H1 (cell line): ENCODE measurements around the gene GRM4. TPM values are rescaled to one million over a fixed set of nuclear protein-coding genes. Genes with fewer than 3 reads are reported as not detected.

Experiments
- CTCF ChIA-PET: fragments of 300-600 bp; sonication (Branson Sonifier 250); formaldehyde crosslinking; loops from one replicate; lab custom pipeline; 2021; ENCODE audit not compliant: partially characterized antibody; lab: Charles Lee
- POLR2A ChIA-PET: fragments of 300-600 bp; sonication (Branson Sonifier 250); formaldehyde crosslinking; loops from one replicate; lab custom pipeline; 2021; ENCODE audit warnings: inconsistent platforms; ENCODE audit not compliant: partially characterized antibody; lab: Charles Lee
- DNase-seq, 2 experiments: peaks; one replicate each; pipeline versions ENCODE4 v3.0.0 to v3.0.0-alpha.2; 2010 to 2022; ENCODE audit warnings: low spot score in 2 of 2, low read depth in 1 of 2, mixed read lengths in 1 of 2
- FAIRE-seq: peaks from 2 replicates; lab custom pipeline; 2011; peaks lifted over from hg19 to GRCh38; lab: Jason Lieb, UNC
- H2AFZ ChIP-seq: 2 replicates; pipeline ENCODE4 v1.8.1; 2012; ENCODE audit warnings: low read length, inconsistent platforms
- H2AK5ac ChIP-seq: 2 replicates; pipeline ENCODE4 v1.6.1; 2013; ENCODE audit warnings: low read depth, low read length
- H2BK120ac ChIP-seq: replicated peaks from 2 replicates; pipeline ENCODE3; 2013; ENCODE audit warnings: low read depth, low read length, inconsistent platforms
- H2BK12ac ChIP-seq: 2 replicates; pipeline ENCODE4 v1.6.1; 2013; ENCODE audit warnings: low read depth, low read length
- H2BK15ac ChIP-seq: 2 replicates; pipeline ENCODE4 v1.6.1; 2013; ENCODE audit warnings: low read length
- H2BK20ac ChIP-seq: 2 replicates; pipeline ENCODE4 v1.6.1; 2013; ENCODE audit warnings: low read length
- H2BK5ac ChIP-seq: 2 replicates; pipeline ENCODE4 v1.6.1; 2013; ENCODE audit warnings: low read depth, low read length
- H3K14ac ChIP-seq: 2 replicates; pipeline ENCODE4 v1.6.1; 2013; ENCODE audit warnings: inconsistent platforms; ENCODE audit not compliant: insufficient read length
- H3K18ac ChIP-seq: 2 replicates; pipeline ENCODE4 v1.6.1; 2013; ENCODE audit warnings: low read length; ENCODE audit errors: extremely low read depth
- H3K23ac ChIP-seq: 2 replicates; pipeline ENCODE4 v1.6.1; 2013; ENCODE audit warnings: inconsistent platforms; ENCODE audit not compliant: insufficient read length
- H3K23me2 ChIP-seq: 2 replicates; pipeline ENCODE4 v1.6.1; 2013; ENCODE audit warnings: low read depth, low read length
- H3K27ac ChIP-seq: 2 replicates; pipeline ENCODE4 v1.6.1; 2011; ENCODE audit warnings: low read depth, low read length, inconsistent platforms
- H3K27me3 ChIP-seq, 4 experiments: replicated peaks in 1 of 4; 1 replicate in 1 of 4; 2 replicates in 3 of 4; pipeline versions ENCODE4 v1.6.1 to v1.8.1; 2011 to 2013; ENCODE audit warnings: low read length in 3 of 4, mild to moderate bottlenecking in 3 of 4, inconsistent platforms in 2 of 4, mixed read lengths in 2 of 4, moderate library complexity in 1 of 4; ENCODE audit not compliant: control insufficient read depth in 3 of 4, insufficient read depth in 3 of 4; ENCODE audit errors: extremely low read depth in 1 of 4
- H3K36me3 ChIP-seq, 4 experiments: 2 replicates each; pipeline versions ENCODE4 v1.6.1 to v1.8.1; 2011 to 2013; ENCODE audit warnings: mild to moderate bottlenecking in 4 of 4, low read length in 3 of 4, moderate library complexity in 2 of 4, control low read depth in 1 of 4, inconsistent platforms in 1 of 4; ENCODE audit not compliant: insufficient read depth in 4 of 4, control insufficient read depth in 2 of 4
- H3K4ac ChIP-seq: replicated peaks from 2 replicates; pipeline ENCODE3; 2013; ENCODE audit warnings: low read length, low read depth, mixed read lengths, inconsistent platforms; ENCODE audit not compliant: insufficient read length
- H3K4me1 ChIP-seq, 4 experiments: replicated peaks in 1 of 4; 1 replicate in 1 of 4; 2 replicates in 3 of 4; pipeline versions ENCODE4 v1.6.1 to v1.8.1; 2011 to 2013; ENCODE audit warnings: low read length in 3 of 4, inconsistent platforms in 2 of 4, mixed read lengths in 1 of 4; ENCODE audit not compliant: insufficient read depth in 4 of 4, control insufficient read depth in 3 of 4
- H3K4me2 ChIP-seq, 2 experiments: 2 replicates each; pipeline versions ENCODE4 v1.6.1 to v1.8.1; 2011 to 2013; ENCODE audit warnings: low read depth in 2 of 2, low read length in 2 of 2, control low read depth in 1 of 2, inconsistent platforms in 1 of 2, mild to moderate bottlenecking in 1 of 2; ENCODE audit not compliant: insufficient read depth in 1 of 2
- H3K4me3 ChIP-seq, 4 experiments: fragments of 200-600, 300-600 bp in 1 of 4; sonication (generic), shearing (Covaris generic), sonication (Bioruptor Twin) in 1 of 4; 2 replicates each; pipeline versions ENCODE4 v1.5.1 to v1.8.1; 2011 to 2016; ENCODE audit warnings: low read length in 4 of 4, low read depth in 3 of 4, control low read depth in 2 of 4, inconsistent platforms in 2 of 4, mild to moderate bottlenecking in 2 of 4, mixed read lengths in 1 of 4, moderate library complexity in 1 of 4; ENCODE audit not compliant: insufficient read depth in 2 of 4; ENCODE audit errors: extremely low read depth in 1 of 4
- H3K56ac ChIP-seq: replicated peaks from 2 replicates; pipeline ENCODE3; 2013; ENCODE audit warnings: low read depth, mild to moderate bottlenecking, mixed read lengths, low read length, inconsistent platforms; ENCODE audit not compliant: insufficient read length
- H3K79me1 ChIP-seq: 2 replicates; pipeline ENCODE4 v1.6.1; 2013; ENCODE audit warnings: low read depth, low read length, control low read depth
- H3K79me2 ChIP-seq, 2 experiments: 2 replicates each; pipeline versions ENCODE4 v1.6.1 to v1.8.1; 2012 to 2013; ENCODE audit warnings: low read length in 2 of 2, mild to moderate bottlenecking in 2 of 2, inconsistent platforms in 1 of 2; ENCODE audit not compliant: insufficient read depth in 2 of 2, control insufficient read depth in 1 of 2
- H3K9ac ChIP-seq, 4 experiments: replicated peaks in 1 of 4; 1 replicate in 1 of 4; 2 replicates in 3 of 4; pipeline versions ENCODE4 v1.6.1 to v1.8.1; 2011 to 2013; ENCODE audit warnings: low read depth in 3 of 4, low read length in 3 of 4, control low read depth in 2 of 4, mild to moderate bottlenecking in 2 of 4, moderate library complexity in 2 of 4, inconsistent platforms in 1 of 4; ENCODE audit errors: extremely low read depth in 1 of 4
- H3K9me3 ChIP-seq, 2 experiments: 2 replicates each; pipeline versions ENCODE4 v1.6.1 to v1.8.1; 2012 to 2013; ENCODE audit warnings: mild to moderate bottlenecking in 2 of 2, moderate library complexity in 2 of 2, control low read depth in 1 of 2, inconsistent platforms in 1 of 2, low read depth in 1 of 2, low read length in 1 of 2, mixed read lengths in 1 of 2; ENCODE audit not compliant: insufficient read depth in 2 of 2
- H4K20me1 ChIP-seq, 2 experiments: replicated peaks in 1 of 2; 2 replicates each; pipeline versions ENCODE3 to v1.8.1; 2011 to 2013; ENCODE audit warnings: inconsistent platforms in 2 of 2, low read length in 2 of 2, mild to moderate bottlenecking in 1 of 2; ENCODE audit not compliant: insufficient read depth in 2 of 2, control insufficient read depth in 1 of 2
- H4K5ac ChIP-seq: 2 replicates; pipeline ENCODE4 v1.6.1; 2013; ENCODE audit warnings: low read length, low read depth, mixed read lengths, inconsistent platforms; ENCODE audit not compliant: insufficient read length
- H4K8ac ChIP-seq: 2 replicates; pipeline ENCODE4 v1.8.0; 2013; ENCODE audit warnings: mild to moderate bottlenecking, moderate library complexity, low read length, inconsistent platforms; ENCODE audit not compliant: insufficient read depth; ENCODE audit errors: extremely low read depth
- H4K91ac ChIP-seq: replicated peaks from 2 replicates; pipeline ENCODE3; 2013; ENCODE audit warnings: low read length, mixed read lengths, inconsistent platforms; ENCODE audit not compliant: insufficient read length
- EP300 ChIP-seq, 2 experiments: IDR thresholded peaks; 1 replicate in 1 of 2; 2 replicates in 1 of 2; pipeline ENCODE4 v1.6.1; 2011 to 2012; ENCODE audit warnings: low read depth in 2 of 2, low read length in 2 of 2, mild to moderate bottlenecking in 2 of 2, borderline replicate concordance in 1 of 2, inconsistent platforms in 1 of 2, moderate library complexity in 1 of 2
- GTF2F1 ChIP-seq: IDR thresholded peaks from 2 replicates; pipeline ENCODE4 v1.6.1; 2012; ENCODE audit warnings: low read depth, low read length, improper control_type of control experiment, borderline replicate concordance
- WGBS, 2 experiments: shearing (Covaris generic) in 1 of 2; methylation state at CpG; one replicate each; pipeline versions ENCODE4 v1.1.6 to v1.1.7; 2013 to 2015; ENCODE audit warnings: low lambda C conversion rate in 2 of 2, mixed read lengths in 2 of 2, inconsistent platforms in 1 of 2, low coverage in 1 of 2, missing lambda C conversion rate in 1 of 2; ENCODE audit not compliant: insufficient replicate concordance in 2 of 2, insufficient coverage in 1 of 2, insufficient read length in 1 of 2; ENCODE audit errors: extremely low coverage in 1 of 2, missing lambda C conversion rate in 1 of 2; 5-methylcytosine and 5-hydroxymethylcytosine counted together
- polyA plus RNA-seq, 7 experiments: library from polyadenylated mRNA; depleted of rRNA in 3 of 7; stranded (reverse) in 5 of 7; unstranded in 2 of 7; fragments of >200 nt in 5 of 7; fragments of 200-250 nt in 2 of 7; gene quantifications; 1 replicate in 5 of 7; 2 replicates in 1 of 7; 4 replicates in 1 of 7; pipeline versions ENCODE4 v1.2.1 to v1.2.3, GENCODE V29; 2011 to 2013; ENCODE audit warnings: missing spikeins in 2 of 7, mixed read lengths in 2 of 7
- total RNA-seq: library from RNA; stranded (reverse); fragmentation: NEBNext Ultra II Directional; extraction: Animal tissue kit (Norgen Biotek cat#: 25700); gene quantifications from 2 replicates; pipeline ENCODE4 v1.2.1, GENCODE V29; 2021
- TF ChIP-seq, protein P1 (sequence below): IDR thresholded peaks from 2 replicates; pipeline ENCODE4 v1.6.1; 2011; ENCODE audit warnings: low read depth, mild to moderate bottlenecking, low read length; ENCODE audit not compliant: insufficient read depth

The GRM4 gene
- total and polyA plus RNA-seq, 2 of the 8 experiments (the other 6 are each of a cell fraction or from before 2014, with no cell fraction given), result 19.6 to 21.5 TPM

DNA sequence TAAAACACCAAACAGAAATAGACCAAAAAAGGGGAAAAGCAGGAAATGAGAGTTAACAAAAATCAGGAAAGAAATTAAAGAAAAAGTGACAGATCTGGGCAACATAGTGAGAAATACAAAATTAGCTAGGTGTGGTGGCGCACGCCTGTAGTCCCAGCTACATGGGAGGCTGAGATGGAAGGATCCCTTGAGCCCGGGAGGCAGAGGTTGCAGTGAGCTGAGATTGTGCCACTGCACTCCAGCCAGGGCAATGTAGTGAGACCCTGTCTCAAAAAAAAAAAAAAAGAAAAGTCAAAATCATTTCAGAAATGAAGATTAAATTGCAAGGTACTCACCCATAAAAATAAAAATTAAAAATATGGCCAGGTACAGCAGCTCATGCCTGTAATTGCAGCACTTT, 13.0 kb upstream of the GRM4 start:
- Histone ChIP-seq H2AK5ac (no peak overlapping the region), H4K8ac (no peak overlapping the region), H2BK5ac (no peak overlapping the region), H2AFZ (no peak overlapping the region), H3K79me2 (no peaks in the 10 kb centered on the region), H4K91ac (no peak overlapping the region), H3K9me3 (peaks cover 3 to 10% of the 10 kb centered on the region in 2 experiments; a peak in 2 of 4 replicates), H3K27me3 (peaks cover 7 to 16% (median 12%) of the 10 kb centered on the region in 4 experiments), H3K18ac (no peak overlapping the region), H3K23ac (no peak overlapping the region), H2BK15ac (no peak overlapping the region), H3K4me1 (peaks cover 0 to 3% (median 0%) of the 10 kb centered on the region in 4 experiments; a peak in 2 of 7 replicates), H2BK12ac (no peak overlapping the region), H3K4ac (no peak overlapping the region), H4K20me1 (no peaks in the 10 kb centered on the region), H3K79me1 (no peaks in the 10 kb centered on the region), H3K23me2 (no peaks in the 10 kb centered on the region; the same call in 1 of the 2 replicates), H3K4me3 (no peak overlapping the region), H4K5ac (no peak overlapping the region), H2BK120ac (no peak overlapping the region), H2BK20ac (no peak overlapping the region), H3K56ac (no peak overlapping the region), H3K36me3 (no peaks in the 10 kb centered on the region), H3K14ac (no peak overlapping the region), H3K27ac (no peak overlapping the region), H3K4me2 (no peak overlapping the region), H3K9ac (no peak overlapping the region)
- WGBS, 2 experiments, result 82% methylated on average over 3 of the region's 3 CpGs; no CpG with 5 or more reads in 1 of the 2 experiments
- no peak for TF ChIP-seq EP300 (IDR thresholded peaks at IDR 0.05; ENCODE audit: borderline replicate concordance in 1 of 2, low read depth in 2 of 2, low read length in 2 of 2)
- no peak for TF ChIP-seq GTF2F1
- TF ChIP-seq, protein P1, sequence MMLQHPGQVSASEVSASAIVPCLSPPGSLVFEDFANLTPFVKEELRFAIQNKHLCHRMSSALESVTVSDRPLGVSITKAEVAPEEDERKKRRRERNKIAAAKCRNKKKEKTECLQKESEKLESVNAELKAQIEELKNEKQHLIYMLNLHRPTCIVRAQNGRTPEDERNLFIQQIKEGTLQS, result no peak
- no peak for FAIRE-seq
- no peak for DNase-seq
- POLR2A ChIA-PET, result interaction anchor here (1.0 to 1.1 kb wide), 2 partner anchors 78 to 86 kb away, joined by 3 to 4 read pairs; partner anchors contain the start of gene HMGA1
- CTCF ChIA-PET, result interaction anchor here (0.6 to 8.0 kb wide), 5 partner anchors 91 to 303 kb away, joined by 3 to 120 read pairs (median 3); no protein-coding TSS in a partner anchor
